HG03571 (cell line): ENCODE data around the gene GMDS.
A peak's percentile ranks its signal among the peaks of the same experiment; 100 is the strongest.

Source experiments
- ATAC-seq: cut with Tn5 transposase; IDR thresholded peaks from one replicate; pipeline ENCODE4 v1.9.1; 2021; ENCODE audit not compliant: unreplicated experiment

The GMDS gene

DNA sequence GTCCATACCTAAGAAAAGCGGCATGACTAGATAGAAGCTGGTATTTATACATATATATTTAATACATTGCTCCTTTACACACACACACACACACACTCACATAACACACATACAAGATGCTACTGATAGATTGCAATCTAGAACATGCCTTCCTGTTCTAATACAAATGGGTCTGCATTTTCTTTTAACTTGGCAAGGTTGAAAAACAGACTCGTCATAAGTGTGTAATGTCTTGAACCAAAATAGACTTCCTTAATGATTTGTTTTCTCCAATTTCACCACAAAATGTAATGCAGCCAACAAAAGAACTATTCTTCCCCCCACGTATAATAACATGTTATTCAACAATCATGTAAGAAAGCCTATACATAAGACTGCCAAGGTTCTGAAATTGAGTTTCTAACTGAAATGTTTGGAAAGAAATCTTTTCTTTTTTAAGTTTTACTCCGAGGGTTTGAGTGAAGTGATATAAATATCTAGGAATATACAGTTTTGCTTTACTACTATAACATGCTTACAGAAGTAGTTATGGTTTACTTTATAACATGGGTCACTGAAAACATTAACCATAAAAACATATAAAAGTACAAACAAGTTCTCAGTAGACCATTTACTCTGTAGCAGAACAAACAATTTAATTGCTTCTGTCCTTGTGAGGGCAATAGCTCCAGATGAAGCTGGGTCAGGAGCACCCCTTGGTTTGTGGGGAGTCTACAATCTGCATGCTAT lies 428.2 kb downstream of the GMDS start:
- ATAC-seq: no peak

DNA sequence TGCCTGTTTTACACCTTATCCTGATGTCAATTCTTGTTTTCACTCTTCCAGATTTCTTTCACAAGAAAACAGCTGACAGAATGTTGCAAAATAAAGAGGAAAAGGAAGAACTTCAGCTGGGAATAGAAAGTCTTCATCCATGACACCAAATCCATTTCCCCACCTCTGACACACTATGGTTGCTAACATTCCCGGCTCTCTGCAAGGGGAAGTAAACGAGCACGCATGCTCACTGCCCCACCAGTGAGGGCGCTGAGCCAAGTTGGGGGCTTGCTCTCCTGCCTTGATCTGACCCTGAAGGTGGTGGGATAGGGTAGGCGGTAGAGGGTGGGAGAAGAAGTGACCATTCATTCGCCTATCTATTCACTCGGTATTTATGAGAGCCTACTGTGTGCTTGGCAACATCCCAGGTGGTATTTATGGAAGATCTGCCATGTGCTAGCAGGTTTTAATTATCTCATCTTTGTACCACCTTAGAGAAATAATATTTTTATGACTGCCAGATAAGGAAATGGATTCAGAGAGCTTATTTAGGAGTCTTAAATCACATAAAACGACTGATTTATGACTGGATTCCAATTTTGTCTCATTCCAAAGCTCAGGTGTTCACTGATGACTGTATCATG lies 429.5 kb downstream of the GMDS start:
- ATAC-seq: no peak

DNA sequence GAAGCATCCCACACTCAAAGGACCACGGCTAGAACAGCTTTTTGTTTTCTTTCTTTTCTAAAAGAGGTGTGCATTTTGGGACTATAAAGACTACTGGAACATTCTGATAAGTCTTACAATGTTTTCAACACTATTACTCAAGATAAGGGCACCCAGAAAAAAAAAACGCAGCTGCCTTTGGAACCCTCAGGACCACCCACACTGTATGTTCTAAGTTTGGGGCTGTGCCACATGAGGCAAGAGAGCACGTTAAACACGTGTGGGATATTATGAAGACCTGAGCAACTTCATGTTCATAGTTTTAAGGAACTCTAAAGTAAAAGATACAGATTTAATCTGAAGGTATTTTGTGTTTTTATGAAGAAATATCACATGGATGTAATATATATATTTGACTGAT lies 431.1 kb downstream of the GMDS start:
- no peak for ATAC-seq

DNA sequence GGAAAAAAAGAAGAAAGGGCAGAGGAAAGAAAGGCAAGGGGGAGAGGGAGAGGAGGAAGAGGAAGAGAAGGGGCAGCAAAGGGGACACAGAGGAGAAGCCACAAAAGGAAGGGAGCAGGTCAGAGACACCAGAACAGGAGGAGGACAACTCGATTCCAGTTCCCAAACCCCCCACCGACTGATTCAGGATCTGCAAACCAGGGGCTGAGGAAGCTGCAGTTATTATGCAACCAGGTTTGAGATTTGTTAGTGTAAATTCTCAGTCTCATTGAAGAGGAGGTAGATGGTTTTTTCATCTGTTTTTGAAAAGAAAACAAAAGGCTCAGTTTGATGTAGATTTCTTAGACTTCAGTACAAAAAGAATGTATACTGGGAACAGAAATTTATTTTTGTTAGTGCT lies 432.9 kb downstream of the GMDS start:
- ATAC-seq: no peak

DNA sequence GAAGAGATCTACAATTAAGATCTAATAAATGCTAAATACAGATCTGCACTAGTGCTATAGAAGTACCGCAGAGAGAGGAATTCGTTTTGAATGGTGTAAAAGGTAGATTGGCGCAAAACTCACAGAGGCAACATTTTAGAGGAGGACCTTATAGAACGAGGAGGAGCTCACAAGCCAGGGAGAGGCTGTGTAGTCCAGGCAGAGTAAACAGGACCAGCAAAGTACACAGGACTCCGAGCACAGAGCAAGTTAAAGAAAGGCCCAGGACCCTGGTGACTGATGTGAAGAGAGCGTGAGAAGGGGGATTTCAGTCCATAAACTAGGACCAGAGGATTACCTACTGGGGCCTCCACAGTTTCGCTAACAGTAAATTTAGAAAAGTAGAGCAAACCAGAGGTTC lies 433.4 kb downstream of the GMDS start:
- ATAC-seq: no peak

DNA sequence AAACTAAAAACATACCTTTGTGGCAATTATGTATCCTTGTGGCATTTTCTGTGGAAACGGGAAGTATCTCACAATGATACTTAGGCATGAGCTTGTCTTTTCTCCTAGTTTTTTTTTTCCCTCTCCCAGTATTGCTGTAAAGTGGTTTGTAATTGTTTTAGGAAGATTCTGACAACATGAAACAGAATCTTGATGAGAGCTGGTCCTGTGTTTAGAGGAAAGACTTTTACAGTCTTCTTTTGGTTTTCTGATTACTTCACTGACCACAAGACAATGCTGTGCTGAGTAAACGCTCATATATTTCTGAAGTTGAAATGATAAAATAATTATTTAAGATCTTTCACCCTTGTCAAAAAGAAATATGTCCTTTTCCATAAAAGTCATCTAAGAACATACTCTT lies 434.5 kb downstream of the GMDS start:
- ATAC-seq: no peak

DNA sequence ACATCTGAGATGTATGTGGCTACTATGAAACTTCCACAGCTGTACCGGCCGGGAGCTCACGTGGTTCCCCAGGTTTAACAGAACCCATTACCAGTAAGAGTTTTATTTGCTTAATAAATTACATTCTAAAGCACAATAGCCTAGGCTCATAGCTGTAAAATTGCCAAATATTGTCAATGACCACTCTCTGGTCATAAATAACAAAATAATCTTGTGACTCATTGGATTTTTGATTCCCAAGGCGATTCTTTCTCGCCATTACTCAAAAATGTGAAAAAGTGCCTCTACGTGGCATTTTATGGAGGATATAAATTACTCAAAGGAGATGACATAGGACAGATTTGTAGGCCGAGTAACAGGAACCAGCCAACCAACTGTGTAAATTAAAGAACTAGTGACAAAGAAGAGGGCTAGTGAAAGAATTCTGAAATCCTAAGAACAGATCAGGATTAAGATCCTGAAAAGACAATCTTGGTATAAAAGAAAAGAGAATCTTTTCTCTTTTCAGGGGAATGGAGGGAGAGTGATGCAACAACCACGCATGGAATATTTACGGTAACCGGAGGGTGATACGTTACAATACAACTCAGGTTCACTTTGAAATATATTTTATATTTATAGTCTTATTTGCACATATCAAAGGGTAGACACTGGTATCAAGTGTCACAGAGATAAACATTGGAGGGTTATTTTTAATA lies 436.0 kb downstream of the GMDS start:
- no peak for ATAC-seq

DNA sequence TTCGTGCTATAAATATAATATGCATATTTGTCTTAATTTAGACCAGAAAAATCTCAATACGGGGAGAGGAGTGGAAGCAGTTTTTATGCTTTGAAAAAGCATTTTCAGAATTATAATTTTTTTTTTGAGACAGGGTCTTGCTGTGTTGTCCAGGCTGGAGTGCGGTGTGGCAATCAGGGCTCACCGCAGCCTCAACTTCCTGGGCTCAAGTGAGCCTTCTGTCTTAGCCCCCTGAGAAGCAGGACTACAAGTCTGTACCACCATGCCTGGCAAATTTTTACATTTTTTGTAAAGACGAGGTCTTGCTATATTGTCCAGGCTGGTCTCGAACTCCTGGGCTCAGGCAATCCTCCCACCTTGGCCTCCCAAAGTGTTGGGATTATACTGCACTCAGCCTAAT lies 438.5 kb downstream of the GMDS start:
- ATAC-seq: no peak

DNA sequence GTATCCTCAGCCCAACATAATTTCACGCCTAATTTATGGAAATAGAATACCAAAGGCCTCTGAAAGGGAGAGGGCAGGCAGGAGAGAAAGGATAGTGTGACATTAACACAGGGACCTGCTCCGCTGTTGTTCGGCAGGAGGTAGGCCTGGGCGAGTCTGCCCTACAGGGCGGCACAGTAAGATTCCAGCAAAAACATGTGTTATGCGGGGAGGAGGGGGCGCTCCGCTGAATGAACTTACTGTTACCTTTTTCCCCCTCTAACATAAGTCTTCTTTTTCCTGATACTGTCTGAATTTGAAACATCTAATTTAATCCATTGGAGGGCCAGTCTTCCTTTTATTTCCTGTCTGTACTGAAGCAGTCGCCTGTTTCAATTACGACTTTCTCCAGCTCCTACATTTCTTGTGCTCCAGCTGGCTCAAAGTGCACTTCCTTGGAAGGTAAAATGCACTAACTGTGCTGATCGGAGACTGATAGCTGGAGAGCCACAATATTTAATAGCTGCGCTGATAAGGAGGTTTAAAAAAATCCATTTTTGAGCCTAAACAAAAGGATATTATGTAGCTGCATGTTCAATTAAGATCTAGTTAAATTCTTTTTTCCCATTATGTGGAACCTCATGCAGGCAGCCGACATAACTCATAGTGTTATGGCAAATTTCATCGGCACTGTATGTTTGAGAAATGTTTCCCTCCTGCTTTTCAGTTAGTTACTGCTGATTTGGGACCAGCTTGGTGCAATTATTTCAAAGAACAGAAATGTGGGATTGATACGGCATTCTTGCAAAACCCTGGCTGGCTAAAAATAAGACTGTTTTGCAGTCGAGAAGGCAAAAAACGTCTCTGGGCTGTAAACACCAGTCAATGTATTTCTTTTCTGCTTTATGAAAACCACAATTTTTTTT lies 442.7 kb downstream of the GMDS start:
- ATAC-seq: no peak

DNA sequence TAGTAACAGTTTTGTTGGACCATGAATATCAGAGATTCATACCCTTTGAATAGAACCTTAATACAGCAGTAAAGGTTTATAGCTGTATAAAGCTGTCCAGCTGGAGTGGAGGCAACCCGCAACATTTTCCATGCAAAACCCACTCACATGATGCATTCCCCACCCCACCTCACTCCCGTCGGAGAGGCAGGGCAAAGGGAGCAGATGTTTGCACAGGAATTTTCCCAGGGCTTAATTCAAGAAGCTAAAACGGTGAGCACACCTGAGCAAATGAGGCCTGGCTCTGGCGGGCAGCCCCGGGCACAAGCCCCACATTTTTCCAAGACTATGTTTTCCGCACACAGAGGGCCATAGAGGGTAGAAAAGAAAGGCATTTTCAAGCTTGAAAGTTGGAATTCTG lies 444.0 kb downstream of the GMDS start:
- ATAC-seq: no peak

DNA sequence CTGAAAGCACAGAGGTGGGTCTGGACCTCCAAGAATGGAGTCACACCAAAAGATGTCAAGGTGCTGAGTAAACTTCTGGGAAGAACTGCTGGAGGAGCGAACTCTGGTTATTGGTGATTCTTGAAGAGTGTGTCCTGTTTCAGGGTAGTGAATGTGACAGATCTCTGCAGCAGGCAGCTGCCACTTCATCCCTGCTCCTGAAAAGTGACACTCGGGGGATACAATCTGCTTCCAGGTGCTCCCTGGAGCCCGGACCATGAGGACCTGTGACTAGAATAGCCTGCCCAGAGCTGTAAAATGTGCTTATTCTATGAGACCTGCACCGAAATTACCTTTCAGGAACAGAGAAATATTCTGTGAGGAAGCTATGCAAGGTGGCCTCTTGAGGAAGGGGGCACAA lies 444.6 kb downstream of the GMDS start:
- ATAC-seq: no peak

DNA sequence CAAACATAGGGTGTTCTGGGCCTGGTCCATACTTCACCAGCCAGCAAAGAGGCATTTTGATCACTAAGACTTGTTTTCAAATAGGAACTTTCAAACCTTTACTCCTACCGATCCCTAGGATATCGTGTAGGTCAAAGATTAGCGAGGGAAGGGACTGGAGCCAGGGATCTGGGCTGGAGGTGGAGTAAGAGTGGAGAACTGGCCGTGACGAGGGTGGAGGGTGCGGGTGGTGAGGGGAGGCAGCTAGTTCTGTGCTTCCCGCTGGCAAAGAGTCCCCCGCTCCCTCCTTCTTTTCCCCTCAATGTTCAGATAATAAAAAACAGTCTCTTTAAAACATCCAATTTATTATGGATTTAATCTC lies 446.5 kb downstream of the GMDS start:
- no peak for ATAC-seq

DNA sequence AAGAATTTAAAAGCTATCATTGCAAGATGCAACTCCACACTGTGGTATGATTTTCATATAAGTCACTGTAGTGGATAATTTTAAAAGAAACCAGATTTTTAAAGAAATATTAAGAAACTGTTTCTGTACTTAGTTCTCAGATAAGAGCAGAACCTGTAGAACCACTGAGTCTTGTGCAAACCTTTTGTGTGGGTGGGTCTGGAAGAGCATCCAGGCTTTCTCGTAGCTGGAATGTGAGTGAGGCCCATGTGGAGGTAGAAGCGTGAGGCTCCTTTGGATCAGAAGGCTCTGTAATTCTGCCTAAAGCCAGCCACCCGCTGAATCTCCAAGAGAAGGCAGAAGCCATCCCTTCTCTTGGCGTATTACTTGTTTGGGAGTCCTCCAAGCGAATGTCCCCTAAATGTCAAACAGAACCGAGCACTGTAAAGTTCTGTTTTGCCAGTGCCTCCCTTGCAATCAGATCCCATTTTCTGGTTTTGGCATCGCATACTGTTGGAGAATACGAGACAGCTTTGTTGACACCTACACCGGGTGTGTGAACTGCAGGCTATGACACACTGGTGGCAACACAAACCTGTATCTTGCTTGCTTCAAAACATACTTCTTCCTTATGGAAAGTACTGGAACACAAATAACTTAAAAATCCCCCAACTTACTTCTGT lies 447.0 kb downstream of the GMDS start:
- no peak for ATAC-seq

DNA sequence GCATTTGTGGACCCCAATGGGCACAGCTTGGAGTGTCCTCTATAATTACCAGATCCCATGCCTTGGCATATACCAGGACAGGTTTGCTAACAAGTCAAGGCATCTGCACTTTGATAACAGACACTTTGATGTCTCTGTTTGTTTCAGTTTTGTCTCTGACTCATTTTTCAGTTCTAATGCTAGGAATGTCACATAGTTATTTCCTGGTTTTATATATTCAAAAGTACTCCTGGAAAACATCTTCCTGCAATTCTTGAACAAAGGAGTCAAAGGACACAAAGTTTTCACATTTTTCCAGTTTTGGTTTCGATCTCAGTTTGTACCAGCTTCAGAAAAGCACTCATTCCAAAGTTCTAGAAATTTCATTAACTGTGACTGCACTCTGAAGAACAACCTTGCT lies 447.6 kb downstream of the GMDS start:
- no peak for ATAC-seq

DNA sequence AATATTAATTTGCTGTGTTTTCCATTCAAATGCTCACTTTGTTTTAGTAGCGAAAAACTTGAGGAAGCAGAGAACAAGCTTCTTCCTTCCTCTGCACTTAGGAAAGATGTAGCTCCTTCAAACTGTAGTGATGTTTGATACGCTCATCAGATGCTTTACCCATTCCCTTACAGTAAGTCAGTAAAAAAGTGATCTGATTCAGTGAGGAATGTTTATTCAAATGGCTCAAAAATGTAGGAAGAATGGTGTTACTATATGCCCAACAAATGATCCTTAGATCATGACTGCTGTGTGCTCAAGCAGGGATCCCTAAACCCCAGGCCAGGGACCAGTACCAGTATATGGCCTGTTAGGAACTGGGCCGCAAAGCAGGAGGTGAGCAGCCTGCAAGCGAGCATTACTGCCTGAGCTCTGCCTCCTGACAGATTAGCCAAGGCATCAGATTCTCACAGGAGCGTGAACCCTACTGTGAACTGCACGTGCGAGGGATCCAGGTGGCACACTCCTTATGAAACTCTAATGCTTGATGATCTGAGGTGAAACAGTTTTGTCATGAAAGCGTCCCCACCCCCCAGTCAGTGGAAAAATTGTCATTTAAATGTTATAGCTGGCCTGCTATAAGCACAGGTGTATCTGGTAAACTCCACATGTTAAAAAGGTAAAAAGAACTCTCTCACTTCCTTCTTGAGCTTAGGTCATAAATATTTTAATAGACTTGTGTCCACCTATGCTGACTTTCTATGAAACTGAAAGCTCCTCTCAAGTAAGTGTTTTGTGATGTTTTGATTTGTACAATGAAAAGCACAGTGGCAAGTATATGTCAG lies 448.5 kb downstream of the GMDS start:
- peak; percentile 77 for ATAC-seq

DNA sequence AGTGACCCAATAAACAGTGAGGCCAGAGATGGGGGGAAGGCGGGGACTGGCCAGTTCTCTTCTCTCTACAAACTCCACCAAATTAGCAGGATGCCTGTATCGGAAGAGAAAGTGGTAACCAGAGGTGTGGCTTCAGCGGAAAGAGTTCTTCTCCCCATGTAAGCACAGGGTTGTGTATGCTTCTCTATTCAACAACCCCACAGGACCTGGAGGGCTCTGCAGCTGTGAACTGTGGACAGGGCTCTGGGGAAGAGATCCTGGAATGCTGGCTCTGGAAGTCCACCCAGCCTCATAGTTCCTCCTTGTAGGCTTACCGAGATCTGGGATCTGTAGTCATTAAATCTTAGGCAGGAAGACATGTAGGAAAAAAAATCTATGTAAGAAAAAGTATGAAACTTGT lies 449.5 kb downstream of the GMDS start:
- no peak for ATAC-seq

DNA sequence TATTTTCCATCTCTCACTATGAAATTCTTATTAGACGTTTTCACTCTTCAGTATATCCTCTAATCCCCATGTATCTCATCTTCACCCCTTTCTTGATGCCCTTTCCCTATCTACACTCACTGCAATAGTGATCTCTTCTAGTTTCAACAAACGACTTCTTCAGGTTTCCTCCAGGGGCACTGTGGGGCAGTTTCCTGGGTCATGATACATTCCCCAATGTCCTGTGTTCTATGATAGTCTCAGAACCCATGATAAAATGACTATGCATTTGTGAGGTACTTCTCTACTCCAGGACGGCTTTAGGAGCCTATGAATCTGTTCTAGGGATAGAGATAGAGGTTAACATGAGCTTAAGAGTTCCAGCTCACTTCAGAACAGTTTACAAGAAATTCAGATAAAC lies 452.4 kb downstream of the GMDS start:
- no peak for ATAC-seq

DNA sequence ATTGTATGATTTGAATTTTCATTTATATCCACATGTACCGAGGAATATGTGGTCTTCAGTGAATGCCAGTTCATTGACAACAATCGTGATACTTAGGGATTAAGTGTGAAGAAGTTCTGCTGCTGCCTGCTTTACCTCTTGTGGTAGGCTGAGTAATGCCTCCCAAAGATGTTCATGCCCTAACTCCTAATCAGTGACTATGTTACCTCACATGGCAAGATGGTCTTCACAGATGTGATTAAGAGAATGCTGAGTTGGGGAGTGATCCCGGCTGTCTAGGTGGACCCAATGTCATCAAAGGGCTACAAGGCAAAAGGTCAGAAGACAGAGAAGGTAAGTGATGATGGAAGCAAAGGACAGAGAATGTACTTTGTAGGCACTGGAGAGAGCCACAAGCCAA lies 454.7 kb downstream of the GMDS start:
- no peak for ATAC-seq

DNA sequence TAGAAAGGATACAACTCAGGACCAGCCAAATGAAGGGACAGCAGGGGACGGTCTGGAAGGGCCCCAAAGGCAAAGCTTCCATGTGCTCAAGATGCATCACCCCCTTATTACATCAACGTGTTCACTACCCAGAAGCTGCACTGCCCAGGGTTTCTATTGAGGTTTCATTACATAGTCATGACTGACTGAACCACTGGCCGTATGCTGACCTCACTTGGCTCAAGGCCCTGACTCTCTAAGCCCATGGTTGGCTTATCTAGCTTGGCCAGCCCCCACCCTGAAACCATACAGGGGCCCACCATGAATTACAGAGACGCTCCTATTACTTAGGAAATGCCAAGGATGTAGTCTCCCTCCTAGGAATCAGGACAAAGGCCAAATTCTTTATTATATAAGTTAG lies 456.3 kb downstream of the GMDS start:
- ATAC-seq: no peak

DNA sequence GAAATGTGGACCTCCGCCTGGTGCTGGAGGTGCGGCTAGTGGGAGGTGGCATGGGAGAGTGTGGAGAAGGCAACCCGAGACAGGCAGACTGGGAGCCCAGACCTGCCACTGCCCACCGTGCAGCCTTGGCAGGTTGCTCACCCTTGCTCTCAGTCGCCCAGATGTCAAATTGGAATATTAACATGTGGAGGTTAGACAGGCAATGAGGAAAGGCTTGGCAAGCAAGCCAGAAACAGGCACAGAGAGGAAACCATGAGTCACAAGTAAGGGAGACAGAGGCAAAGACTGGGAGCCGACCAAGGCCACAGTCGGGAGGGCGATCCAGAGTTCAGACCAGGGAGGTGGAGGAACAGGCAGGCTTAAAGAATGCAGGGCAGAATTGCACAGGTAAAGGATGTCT lies 457.5 kb downstream of the GMDS start:
- no peak for ATAC-seq
